HCT116 (cell line): ENCODE results near the gene OXTR. TPM values are rescaled to one million over a fixed set of nuclear protein-coding genes. Genes with fewer than 3 reads are reported as not detected.

Source experiments
- ATAC-seq: fragments of 200-7000 bp; cut with Tn5 transposase; 2 replicates; pipeline ENCODE4 v1.9.1; 2020; ENCODE audit warnings: mild to moderate bottlenecking, moderate library complexity
- BruUV-seq: library from RNA; stranded (reverse); fragments of 400-500 nt; replicated peaks from 2 replicates; lab custom pipeline; 2021; lab: Mats Ljungman, UMichigan
- CTCF ChIA-PET: fragments of 300-600 bp; sonication (Branson Sonifier 250); formaldehyde crosslinking; loops from one replicate; lab custom pipeline; 2021; ENCODE audit warnings: antibody characterized with exemption; lab: Charles Lee
- POLR2A ChIA-PET: fragments of 300-600, 350-600 bp; sonication (Branson Sonifier 250); formaldehyde crosslinking; loops from one replicate; lab custom pipeline; 2021; ENCODE audit warnings: antibody characterized with exemption; lab: Charles Lee
- RAD21 ChIA-PET, 2 experiments: fragments of 300-600 bp; sonication (Branson Sonifier 250); formaldehyde crosslinking; loops; one replicate each; lab custom pipeline; 2023; ENCODE audit warnings: low total read pairs in 2 of 2; ENCODE audit not compliant: uncharacterized antibody in 2 of 2, unreplicated experiment in 2 of 2, low non-redundant PET in 1 of 2; lab: Charles Lee
- DNase-seq: peaks from one replicate; pipeline ENCODE4 v3.0.0-alpha.2; 2010; ENCODE audit warnings: low read depth, low spot score
- H2AFZ ChIP-seq: fragments of 200-600 bp; shearing (Covaris generic), sonication (generic); 2 replicates; pipeline ENCODE4 v1.6.1; 2017; ENCODE audit warnings: low read depth, mixed run types, mixed read lengths, antibody characterized with exemption, low read length; ENCODE audit not compliant: poor library complexity, severe bottlenecking
- H3K27ac ChIP-seq: 2 replicates; pipeline ENCODE4 v1.5.1; 2012; ENCODE audit warnings: low read depth, low read length
- H3K27me3 ChIP-seq: fragments of 200-600 bp; sonication (generic); 2 replicates; pipeline ENCODE4 v1.6.1; 2016; ENCODE audit warnings: mixed run types, low read length, mixed read lengths; ENCODE audit not compliant: insufficient read depth
- H3K36me3 ChIP-seq, 2 experiments: fragments of 200-500 bp in 1 of 2; fragments of 200-600 bp in 1 of 2; sonication (Bioruptor generic) in 1 of 2; sonication (generic) in 1 of 2; 2 replicates each; pipeline versions ENCODE4 v1.5.1 to v1.6.1; 2014 to 2016; ENCODE audit warnings: low read length in 2 of 2, inconsistent platforms in 1 of 2, mixed read lengths in 1 of 2, mixed run types in 1 of 2; ENCODE audit not compliant: insufficient read depth in 2 of 2, control insufficient read depth in 1 of 2
- H3K4me1 ChIP-seq, 2 experiments: fragments of 200-600 bp in 1 of 2; sonication (generic) in 1 of 2; 2 replicates each; pipeline versions ENCODE4 v1.5.1 to v1.6.1; 2012 to 2017; ENCODE audit warnings: low read length in 2 of 2, inconsistent platforms in 1 of 2, mild to moderate bottlenecking in 1 of 2, mixed read lengths in 1 of 2, mixed run types in 1 of 2, moderate library complexity in 1 of 2; ENCODE audit not compliant: insufficient read depth in 2 of 2, control insufficient read depth in 1 of 2
- H3K4me2 ChIP-seq: fragments of 200-600 bp; sonication (generic); 2 replicates; pipeline ENCODE4 v1.6.1; 2017; ENCODE audit warnings: mixed run types, low read length, mixed read lengths
- H3K4me3 ChIP-seq, 2 experiments: fragments of 200-600 bp in 1 of 2; sonication (generic) in 1 of 2; replicated peaks in 1 of 2; 2 replicates each; pipeline ENCODE4 v1.5.1; 2011 to 2016; ENCODE audit warnings: low read length in 2 of 2, control low read depth in 1 of 2, low read depth in 1 of 2, mild to moderate bottlenecking in 1 of 2, mixed read lengths in 1 of 2, mixed run types in 1 of 2
- H3K79me2 ChIP-seq: fragments of 200-600 bp; sonication (generic); 2 replicates; pipeline ENCODE4 v1.6.1; 2017; ENCODE audit warnings: mild to moderate bottlenecking, mixed run types, low read length, moderate library complexity, mixed read lengths; ENCODE audit not compliant: insufficient read depth
- H3K9ac ChIP-seq: fragments of 200-600 bp; sonication (generic); 2 replicates; pipeline ENCODE4 v1.6.1; 2016; ENCODE audit warnings: low read length, mixed read lengths
- H3K9me2 ChIP-seq: fragments of 200-600 bp; sonication (generic), shearing (Covaris generic); 2 replicates; pipeline ENCODE4 v1.6.1; 2017; ENCODE audit warnings: mixed run types, mild to moderate bottlenecking, moderate library complexity; ENCODE audit not compliant: insufficient read depth
- H3K9me3 ChIP-seq, 2 experiments: fragments of 200-500 bp in 1 of 2; fragments of 200-600 bp in 1 of 2; sonication (Bioruptor generic) in 1 of 2; sonication (generic) in 1 of 2; 2 replicates each; pipeline ENCODE4 v1.6.1; 2014 to 2017; ENCODE audit warnings: low read length in 2 of 2, mixed read lengths in 2 of 2, inconsistent platforms in 1 of 2, low read depth in 1 of 2, mild to moderate bottlenecking in 1 of 2, mixed run types in 1 of 2, moderate library complexity in 1 of 2; ENCODE audit not compliant: control insufficient read depth in 1 of 2, insufficient read depth in 1 of 2
- H4K20me1 ChIP-seq: fragments of 200-600 bp; sonication (generic), shearing (Covaris generic); 2 replicates; pipeline ENCODE4 v1.6.1; 2017; ENCODE audit warnings: mixed run types, mild to moderate bottlenecking, moderate library complexity; ENCODE audit not compliant: insufficient read depth
- ATF3 ChIP-seq: IDR thresholded peaks from 2 replicates; pipeline ENCODE4 v1.6.1; 2012
- CBX3 ChIP-seq: IDR thresholded peaks from 2 replicates; pipeline ENCODE4 v1.6.1; 2012; ENCODE audit warnings: low read depth
- EGR1 ChIP-seq: IDR thresholded peaks from 2 replicates; pipeline ENCODE4 v1.6.1; 2012; ENCODE audit warnings: low read depth
- ELF1 ChIP-seq: IDR thresholded peaks from 2 replicates; pipeline ENCODE4 v1.6.1; 2012; ENCODE audit warnings: low read depth, borderline replicate concordance
- FOSL1 ChIP-seq: IDR thresholded peaks from 2 replicates; pipeline ENCODE4 v1.6.1; 2012; ENCODE audit warnings: low read depth
- JUND ChIP-seq: IDR thresholded peaks from 2 replicates; pipeline ENCODE4 v1.6.1; 2012
- POLR2A ChIP-seq: IDR thresholded peaks from 2 replicates; pipeline ENCODE4 v1.7.0; 2011; ENCODE audit warnings: borderline replicate concordance; ENCODE audit not compliant: insufficient read depth, insufficient read length; ENCODE audit errors: extremely low read depth
- POLR2AphosphoS5 ChIP-seq: IDR thresholded peaks from 2 replicates; pipeline ENCODE4 v1.6.1; 2011; ENCODE audit warnings: mild to moderate bottlenecking, low read depth, low read length, moderate library complexity
- REST ChIP-seq: IDR thresholded peaks from 2 replicates; pipeline ENCODE4 v1.6.1; 2012; ENCODE audit warnings: low read depth
- SP1 ChIP-seq: IDR thresholded peaks from 2 replicates; pipeline ENCODE4 v1.6.1; 2012; ENCODE audit warnings: low read depth
- ZFX ChIP-seq: fragments of 450-650 bp; IDR thresholded peaks from 2 replicates; pipeline ENCODE4 v1.6.1; 2017
- intact Hi-C: fragments of 100-400 bp; cut with micrococcal nuclease; formaldehyde crosslinking; loops from 2 replicates; pipeline ENCODE4 v1.10.0; 2022
- total RNA-seq: library from RNA; stranded (reverse); gene quantifications from one replicate; pipeline ENCODE4 v1.2.1, GENCODE V29; 2021; ENCODE audit not compliant: unreplicated experiment

The OXTR gene
- total RNA-seq, 1 experiment from 2014 or later: 1.3 TPM

DNA sequence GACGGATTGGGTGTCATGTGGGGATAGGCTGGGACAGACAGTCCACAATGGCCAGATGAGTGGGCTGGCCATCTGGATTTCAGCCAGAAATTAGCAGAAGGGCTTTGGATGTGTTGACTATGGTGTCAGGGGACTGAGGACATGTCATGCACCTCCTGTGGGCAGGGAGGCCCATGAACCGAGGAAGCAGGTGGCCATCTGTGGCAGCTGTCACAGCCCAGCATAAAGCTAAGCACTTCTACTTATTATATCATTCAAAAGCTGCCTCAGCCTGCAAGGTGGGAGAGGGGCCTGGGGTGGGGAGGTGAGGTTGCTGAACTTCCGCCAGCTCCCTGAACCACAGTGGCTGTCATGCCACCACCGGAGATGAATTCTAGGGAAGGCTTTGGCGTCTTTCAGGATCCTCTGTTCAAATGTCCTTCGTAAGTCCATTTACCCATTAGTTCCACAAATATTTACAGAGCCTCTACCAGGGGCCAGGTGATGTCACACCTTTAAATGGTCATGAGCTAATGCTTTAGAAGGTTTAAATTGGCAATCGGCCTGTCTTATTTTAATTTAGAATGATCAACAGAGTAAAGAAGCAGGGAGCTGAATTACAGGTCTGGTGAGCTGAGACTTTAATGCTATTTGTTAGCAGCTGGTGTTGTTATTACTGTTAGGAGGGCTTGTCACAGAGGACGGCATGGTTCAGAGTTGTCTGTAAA is 59.5 kb downstream of the OXTR start:
- ATAC-seq (no peak), DNase-seq (no peak)
- Histone ChIP-seq H2AFZ (no peak overlapping the region), H3K4me1 (peaks cover 0 to 10% of the 10 kb centered on the region in 2 experiments; a peak in 2 of 4 replicates), H3K9me2 (no peaks in the 10 kb centered on the region), H3K27ac (no peak overlapping the region), H3K36me3 (no peaks in the 10 kb centered on the region), H4K20me1 (no peaks in the 10 kb centered on the region), H3K9me3 (peaks cover 0 to 5% of the 10 kb centered on the region in 2 experiments; a peak in 1 of 4 replicates), H3K4me2 (no peak overlapping the region), H3K27me3 (no peaks in the 10 kb centered on the region), H3K9ac (no peak overlapping the region), H3K79me2 (no peaks in the 10 kb centered on the region), H3K4me3 (no peak overlapping the region)
- no TSS peak for BruUV-seq
- ChIA-PET POLR2A (no interaction called here), RAD21 (no interaction called here), CTCF (no interaction called here)
- intact Hi-C loops: no loop called here
- TF ChIP-seq ELF1 (no peak), JUND (no peak), CBX3 (no peak), EGR1 (no peak), ATF3 (no peak), POLR2A (no peak), POLR2AphosphoS5 (no peak), ZFX (no peak), SP1 (no peak), FOSL1 (no peak), REST (no peak)
